Effector CD4-positive, alpha-beta T cell (primary cell): ENCODE results near the gene CUL2.
"Not testable (repeated sequence)": the region's sequence is repeated elsewhere in the genome, so short reads cannot be mapped to it uniquely, and the experiment has no call there.

Source experiments
- DNase-seq: peaks from one replicate; pipeline ENCODE4 v3.0.0-alpha.2; 2020

CUL2 gene

DNA sequence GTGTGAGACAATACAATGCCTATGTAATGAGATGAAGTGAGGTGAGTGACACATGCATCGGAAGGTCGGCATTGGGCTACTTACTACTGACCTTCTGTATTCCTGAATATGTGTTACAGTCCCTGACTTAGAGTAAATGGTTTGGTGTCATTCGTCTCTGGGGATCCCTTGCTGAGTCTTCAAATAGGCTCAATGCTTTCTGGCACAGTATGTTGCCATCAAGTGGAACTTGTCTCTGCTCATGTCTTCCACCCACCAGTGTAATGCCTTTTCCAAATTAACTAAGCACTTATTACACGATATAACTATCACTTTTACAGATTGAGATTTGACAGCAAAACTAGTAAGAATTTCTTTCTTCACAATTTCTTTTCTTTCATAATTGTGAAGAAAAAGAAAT lies 10.9 kb downstream of the CUL2 start:
- DNase-seq = no peak

GRCh38 chr10:35075228-35075627 lies 14.9 kb downstream of the CUL2 start:
- no peak for DNase-seq

DNA sequence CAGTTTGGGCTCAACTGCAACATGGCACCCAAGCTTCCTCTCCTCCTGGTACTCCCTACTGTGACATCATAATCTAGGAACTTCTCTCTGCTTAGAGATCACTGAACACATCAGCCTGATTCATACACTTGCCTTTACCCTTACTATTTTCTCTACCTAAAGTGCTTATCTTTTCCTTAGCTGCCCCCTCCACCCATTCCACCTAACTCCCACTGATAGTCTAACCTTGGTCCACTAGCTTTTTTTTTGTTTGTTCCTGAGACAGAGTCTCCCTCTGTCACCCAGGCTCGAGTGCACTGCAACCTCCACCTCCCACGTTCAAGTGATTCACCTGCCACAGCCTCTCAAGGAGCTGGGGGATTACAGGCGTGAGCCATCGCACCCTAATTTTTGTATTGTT lies 15.9 kb downstream of the CUL2 start:
- no peak for DNase-seq

- DNase-seq = no peak
Measured at GRCh38 chr10:35070521-35070920, 19.6 kb downstream of the CUL2 start.

- DNase-seq = no peak
Measured at GRCh38 chr10:35063837-35064454, 26.2 kb downstream of the CUL2 start.

- no peak for DNase-seq
Measured at GRCh38 chr10:35059481-35059880, 30.7 kb downstream of the CUL2 start.

- no peak for DNase-seq
Measured at GRCh38 chr10:35058686-35059085, 31.5 kb downstream of the CUL2 start.

DNA sequence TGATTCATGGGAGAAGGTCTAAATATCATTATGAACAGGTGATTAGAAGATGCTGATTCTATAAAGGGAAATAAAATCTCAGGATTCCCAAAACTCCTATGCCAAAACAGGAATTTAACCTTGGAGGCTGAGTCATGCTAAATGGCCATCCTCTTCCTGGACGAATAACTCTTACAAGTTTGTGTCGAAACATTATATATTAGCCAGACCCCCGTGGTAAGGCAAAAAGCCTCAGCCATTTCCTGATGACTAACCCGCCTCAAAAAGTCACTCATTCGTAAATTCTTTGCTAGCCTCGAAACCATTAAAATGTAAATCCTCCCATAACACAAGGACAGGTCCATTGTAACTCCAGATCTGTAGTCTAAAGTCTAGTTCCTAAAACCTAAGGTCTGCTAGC lies 32.0 kb downstream of the CUL2 start:
- DNase-seq = no peak

DNA sequence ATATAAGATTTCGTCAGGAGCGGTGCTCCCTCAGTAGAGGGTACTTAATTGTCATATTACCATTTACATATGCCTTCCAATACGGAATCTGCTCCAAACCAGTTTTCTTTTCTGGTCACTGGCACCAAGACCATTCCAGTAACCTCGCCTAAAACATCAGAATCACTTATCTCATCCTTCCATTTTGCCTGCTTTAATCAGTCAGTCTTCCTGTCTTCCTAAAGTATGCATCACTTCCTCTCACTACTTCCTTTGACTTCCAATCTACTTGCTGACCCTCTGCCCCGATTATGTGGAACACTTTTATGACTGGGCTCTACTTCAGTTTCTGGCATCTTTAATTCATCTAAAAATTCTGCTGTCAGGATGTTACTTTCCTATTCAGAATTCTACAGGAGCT lies 33.5 kb downstream of the CUL2 start:
- no peak for DNase-seq

DNA sequence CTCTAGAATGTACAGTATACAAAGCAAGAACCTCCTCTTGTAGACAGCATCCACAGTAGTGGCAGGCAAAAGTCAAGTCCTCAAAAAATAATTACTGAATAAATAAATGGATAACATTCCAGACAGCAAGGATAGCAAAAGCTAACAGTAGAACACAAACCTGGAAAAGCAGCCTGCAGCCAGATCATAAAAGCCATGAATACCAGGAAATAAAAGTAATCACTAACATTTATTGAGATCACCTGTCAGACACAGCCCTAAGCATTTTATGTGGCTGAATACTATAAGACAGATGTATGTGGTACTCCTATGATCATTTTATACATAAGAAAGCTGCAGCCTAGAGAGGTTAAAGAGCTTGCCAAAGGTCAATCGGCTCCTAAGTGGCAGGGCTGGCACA lies 34.0 kb downstream of the CUL2 start:
- DNase-seq = no peak

- no peak for DNase-seq
Measured at GRCh38 chr10:35050568-35050967, 39.6 kb downstream of the CUL2 start.

- DNase-seq = no peak
Measured at GRCh38 chr10:35046074-35046473, 44.1 kb downstream of the CUL2 start.

DNA sequence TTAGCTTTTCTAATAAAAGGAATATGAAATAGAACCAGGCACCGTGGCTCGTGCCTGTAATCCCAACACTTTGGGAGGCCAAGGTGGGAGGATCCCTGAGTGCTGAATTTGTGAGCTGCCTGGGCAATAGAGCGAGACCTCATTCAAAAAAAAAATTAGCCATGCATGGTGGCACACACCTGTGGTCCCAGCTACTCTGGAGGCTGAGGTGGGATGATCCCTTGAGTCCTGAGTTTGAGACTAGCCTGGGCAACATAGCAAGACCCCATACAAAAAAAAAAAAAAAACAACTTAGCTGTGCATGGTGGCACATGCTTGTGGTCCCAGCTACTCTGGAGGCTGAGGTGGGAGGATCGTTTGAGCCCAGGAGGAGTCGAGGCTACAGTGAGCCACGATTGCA lies 44.9 kb downstream of the CUL2 start:
- DNase-seq = not testable (repeated sequence)

GRCh38 chr10:35043796-35044344 lies 46.3 kb downstream of the CUL2 start:
- no peak for DNase-seq

GRCh38 chr10:35042783-35043182 lies 47.4 kb downstream of the CUL2 start:
- no peak for DNase-seq

- DNase-seq = no peak
Measured at GRCh38 chr10:35041502-35041879, 48.6 kb downstream of the CUL2 start.

- DNase-seq = no peak
Measured at GRCh38 chr10:35040760-35041501, 49.2 kb downstream of the CUL2 start.

DNA sequence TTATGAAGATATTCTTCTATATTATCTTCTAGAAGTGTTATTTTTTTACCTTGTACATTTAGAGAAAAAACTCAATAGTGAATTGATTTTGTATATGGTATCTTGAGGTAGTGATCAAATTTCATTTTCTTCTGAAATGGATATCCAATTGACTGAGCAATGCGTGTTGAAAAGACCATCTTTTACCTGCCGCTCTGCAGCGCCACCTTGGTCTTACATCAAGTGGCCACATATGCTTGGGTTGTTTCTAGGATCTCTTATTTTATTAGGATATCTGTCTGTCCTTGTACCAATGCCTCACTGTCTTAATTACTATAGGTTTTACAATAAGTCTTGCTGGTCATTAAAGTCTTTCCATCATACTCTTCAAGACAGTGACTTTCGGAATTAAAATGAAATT lies 53.0 kb downstream of the CUL2 start:
- DNase-seq = no peak

DNA sequence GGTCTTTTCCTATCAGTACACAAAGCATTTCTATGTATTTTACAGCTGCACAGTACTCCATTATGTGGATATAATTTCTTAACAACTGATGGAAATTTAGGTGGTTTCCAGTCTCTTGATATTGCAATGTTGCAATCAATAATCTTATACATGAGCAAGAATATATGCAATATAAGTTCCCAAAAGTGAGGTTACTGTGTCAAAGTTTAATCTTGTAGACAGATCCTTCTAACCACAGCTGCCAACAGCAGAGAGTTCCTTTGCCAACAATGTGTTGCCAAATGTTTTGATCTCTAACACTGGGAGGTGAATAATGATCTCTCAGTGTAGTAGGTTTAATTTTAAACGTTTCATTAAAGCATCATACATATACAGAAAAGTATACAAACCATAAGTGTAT lies 54.5 kb downstream of the CUL2 start:
- no peak for DNase-seq

- DNase-seq = no peak
Measured at GRCh38 chr10:35027567-35027966, 62.6 kb downstream of the CUL2 start.

GRCh38 chr10:35025916-35026315 lies 64.2 kb downstream of the CUL2 start:
- DNase-seq = no peak

DNA sequence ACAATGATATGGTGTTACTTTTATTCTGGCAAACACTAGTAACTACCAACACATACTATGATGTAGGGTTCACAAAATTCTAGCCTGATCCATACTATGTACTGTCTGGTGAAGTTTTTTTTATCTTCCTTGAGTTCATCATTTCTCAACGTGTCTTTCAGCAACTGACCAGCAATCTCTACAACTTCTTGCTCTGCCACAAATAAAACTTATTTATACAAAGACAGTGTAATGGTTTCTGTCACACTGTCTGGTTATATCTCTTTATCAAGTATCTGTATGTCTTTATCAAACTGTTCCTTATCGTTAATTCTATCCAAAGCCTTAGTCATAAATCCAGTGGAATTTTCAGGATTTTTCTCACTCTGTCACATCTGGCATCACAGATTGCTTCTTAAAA lies 69.7 kb downstream of the CUL2 start:
- no peak for DNase-seq

DNA sequence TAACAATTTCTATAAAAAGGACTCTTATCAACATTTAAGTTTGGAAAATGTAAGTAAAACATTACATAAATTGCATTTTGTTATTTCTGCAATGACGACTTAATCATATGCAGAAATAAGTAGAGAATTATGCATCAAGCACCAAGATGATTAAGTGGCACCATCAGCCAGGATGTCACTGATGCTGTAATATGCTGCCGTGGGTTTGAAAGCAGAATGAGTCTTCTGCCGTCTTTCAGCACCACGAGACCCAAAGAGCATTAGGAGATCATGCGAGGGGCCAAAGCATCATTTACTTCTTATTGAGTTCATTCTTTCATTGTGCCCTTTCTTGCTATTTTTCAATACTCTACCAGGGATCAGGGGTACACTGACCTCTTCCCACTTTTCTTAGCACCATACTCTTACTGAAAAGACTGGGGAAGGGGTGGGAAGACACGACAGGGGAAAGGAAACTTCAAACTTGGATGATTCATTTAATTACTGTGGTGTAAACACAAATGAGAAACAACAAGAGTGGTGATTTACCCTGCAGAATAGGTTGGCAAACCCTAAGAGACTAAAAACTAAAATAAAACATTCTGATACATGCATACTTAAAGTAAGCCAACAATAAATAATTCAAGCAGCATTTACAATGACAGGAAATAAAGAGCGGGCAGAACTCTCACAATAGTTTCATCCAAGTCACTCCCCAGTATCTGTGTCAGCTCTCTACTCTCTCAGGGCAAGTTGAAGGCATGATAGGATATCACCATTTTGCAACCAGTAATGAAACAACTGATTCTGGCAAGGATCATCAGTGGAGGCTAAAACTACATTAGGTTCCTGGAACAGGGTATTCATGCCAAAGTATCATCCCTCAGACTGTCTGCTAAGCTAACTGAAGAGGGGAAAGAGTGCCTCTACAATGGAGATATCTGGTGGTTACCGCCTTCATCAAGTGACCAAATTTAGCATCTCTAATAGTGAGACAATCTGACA lies 70.8 kb downstream of the CUL2 start:
- no peak for DNase-seq
